ENCODE data around the gene SNRNP40. TPM values are rescaled to one million over a fixed set of nuclear protein-coding genes. Genes with fewer than 3 reads are reported as not detected.

Gene SNRNP40
- 111 TPM for total RNA-seq

DNA sequence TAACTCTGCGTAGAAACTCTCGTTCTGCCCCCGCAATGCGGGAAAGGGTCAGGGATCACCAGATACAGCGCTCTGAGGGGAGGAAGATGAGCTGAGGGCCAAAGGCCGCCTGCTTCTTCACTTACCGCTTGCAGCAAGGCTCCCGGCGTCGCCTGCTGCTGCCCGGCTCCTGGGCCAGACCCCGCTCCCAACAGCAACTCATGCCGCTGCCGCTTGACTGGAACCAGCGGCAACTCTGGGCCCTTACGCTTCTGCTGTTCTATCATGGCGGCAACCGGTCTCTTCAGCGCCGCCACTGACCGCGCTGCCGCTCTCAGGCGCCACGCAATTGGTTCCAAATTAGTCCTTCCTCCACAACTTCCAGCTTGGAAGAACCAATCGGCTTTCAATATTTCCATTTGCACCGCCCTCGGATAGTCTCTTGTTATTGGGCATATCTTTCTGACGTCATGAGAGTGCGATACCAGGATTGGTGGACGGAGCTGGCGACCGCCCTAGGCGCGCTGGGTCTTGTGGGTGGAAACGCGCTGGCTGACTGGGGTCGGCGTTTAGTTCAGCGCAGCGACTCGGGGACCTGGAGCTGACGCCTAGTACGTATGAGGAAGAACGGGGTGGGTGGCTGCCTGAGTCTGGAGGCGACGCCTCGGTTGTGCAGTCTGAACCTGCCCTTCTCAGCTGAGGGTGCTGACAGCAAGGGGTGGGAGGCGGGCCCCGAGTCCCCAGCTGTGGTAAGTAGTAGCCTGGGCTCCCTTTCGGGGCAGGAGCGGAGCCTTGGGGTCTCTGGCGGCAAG, at the start of gene SNRNP40, which contains the start of gene ZCCHC17:
Gene SNRNP40, minus strand, starts transcription at position 303 of the 791 bp plus-strand sequence. Its CDS starts 37 bp downstream, at position 266.
Gene ZCCHC17, plus strand, starts transcription at position 547 of the 791 bp plus-strand sequence. CDS start 13,067 bp downstream, outside the sequence.
- peak; percentile 82 to 100 (median 99) for DNase-seq (ENCODE audit: low read depth in 2 of 3, low spot score in 2 of 3)

DNA sequence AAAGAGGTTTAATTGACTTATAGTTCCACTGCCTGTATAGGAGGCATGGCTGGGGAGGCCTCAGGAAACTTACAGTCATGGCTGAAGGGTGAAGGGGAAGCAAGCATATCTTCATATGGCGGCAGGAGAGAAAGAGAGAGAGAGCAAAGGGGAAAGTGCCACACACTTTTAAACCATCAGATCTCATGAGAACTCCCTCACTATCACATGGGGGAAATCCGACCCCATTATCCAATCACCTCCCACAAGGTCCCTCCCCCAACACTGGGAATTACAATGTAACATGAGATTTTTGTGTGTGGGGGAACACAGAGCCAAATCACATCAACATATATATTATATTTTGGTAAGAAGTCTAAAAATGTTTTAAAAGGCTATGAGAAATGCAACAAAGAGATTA, 49.0 kb upstream of the SNRNP40 start:
- DNase-seq (ENCODE audit: low read depth in 2 of 3, low spot score in 2 of 3), result no peak

DNA sequence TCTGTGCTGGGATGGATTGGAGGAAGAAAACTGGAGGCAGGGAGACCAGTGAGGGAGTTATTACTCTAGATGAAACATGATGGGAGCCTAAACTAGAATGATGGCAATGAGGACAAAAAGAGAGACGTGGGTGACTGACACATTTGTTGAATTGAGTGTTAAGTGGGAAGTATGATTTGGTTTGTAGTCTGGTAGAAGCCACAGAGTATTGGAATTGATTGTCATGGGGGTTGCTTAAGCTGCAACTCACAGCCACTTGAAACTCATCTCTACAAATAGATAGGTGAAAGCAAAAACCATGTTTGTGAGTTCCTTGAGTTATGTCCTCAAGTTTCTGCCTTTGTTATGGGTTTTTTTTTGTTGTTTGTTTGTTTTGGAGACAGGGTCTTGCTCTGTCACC, 47.9 kb upstream of the SNRNP40 start:
- DNase-seq (ENCODE audit: low read depth in 2 of 3, low spot score in 2 of 3), result no peak

DNA sequence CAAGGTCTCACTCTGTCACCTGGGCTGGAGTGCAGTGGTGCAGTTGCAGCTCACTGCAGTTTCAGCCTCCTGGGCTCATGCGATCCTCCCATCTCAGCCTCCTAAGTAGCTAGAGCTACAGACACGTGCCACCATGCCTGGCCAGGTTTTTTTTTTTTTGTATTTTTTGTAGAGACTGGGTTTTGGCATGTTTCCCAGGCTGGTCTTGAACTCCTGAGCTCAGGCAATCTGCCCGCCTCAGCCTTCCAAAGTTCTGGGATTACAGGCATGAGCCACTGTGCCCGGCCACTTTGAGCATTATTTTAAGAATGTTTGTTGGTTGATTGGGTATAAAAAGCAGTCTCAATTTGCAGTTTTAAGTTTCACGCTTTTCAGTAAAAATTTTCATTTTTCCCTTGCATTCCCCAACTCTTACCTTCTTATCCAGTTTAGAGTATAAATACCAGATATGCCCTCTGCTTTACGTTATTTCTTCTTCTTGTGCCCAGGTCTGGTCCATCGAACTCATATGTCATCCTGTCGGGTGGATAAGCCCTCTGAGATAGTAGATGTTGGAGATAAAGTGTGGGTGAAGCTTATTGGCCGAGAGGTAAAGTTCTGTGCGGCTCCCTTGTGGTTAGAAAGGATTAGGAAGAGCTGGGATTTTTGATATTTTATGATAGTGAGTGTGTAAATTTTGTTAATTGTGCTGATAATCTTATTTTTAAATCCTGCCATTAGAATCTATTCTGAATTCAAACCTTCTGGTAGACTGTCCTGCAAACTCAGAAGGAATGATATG, 40.3 kb upstream of the SNRNP40 start:
- DNase-seq (ENCODE audit: low read depth in 2 of 3, low spot score in 2 of 3), result no peak

DNA sequence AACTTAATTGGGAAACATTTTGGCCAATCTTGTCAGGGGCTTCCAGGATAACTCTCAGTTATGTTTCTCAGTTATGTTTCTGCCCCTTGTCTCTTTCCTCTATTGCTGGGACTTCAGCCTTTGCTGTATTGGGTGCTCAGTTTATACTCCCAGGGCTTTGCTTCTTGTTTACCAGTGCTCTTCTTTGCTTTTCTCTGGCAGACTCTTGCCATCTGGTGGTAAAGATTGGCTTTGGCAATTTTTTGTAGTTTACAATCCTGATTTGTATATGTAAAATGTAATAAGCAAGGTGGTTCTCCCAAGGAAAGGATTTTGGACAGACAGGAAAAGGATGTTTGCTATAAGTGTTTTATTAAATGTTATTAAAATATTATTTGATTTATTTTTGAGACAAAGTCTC, 38.4 kb upstream of the SNRNP40 start:
- DNase-seq (ENCODE audit: low read depth in 2 of 3, low spot score in 2 of 3), result peak in 2 of 3 donors; percentile 44 to 68

DNA sequence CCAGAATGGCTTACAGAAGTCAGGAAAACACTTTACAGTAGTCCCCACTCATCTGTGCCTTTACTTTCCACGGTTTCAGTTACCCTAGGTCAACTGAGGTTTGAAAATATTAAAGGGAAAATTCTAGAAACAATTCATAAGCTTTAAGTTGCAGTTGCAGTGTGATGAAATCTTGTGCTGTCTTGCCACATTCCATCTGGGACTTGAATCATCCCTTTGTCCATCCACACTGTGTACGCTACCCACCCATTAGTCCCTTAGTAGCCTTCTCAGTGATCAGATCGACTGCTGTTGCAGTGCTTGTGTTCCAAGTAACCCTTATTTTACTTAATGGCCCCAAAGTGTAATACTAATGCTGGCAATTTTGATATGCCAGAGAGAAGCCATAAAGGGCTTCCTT, 30.8 kb upstream of the SNRNP40 start:
- no peak for DNase-seq (ENCODE audit: low read depth in 2 of 3, low spot score in 2 of 3)

DNA sequence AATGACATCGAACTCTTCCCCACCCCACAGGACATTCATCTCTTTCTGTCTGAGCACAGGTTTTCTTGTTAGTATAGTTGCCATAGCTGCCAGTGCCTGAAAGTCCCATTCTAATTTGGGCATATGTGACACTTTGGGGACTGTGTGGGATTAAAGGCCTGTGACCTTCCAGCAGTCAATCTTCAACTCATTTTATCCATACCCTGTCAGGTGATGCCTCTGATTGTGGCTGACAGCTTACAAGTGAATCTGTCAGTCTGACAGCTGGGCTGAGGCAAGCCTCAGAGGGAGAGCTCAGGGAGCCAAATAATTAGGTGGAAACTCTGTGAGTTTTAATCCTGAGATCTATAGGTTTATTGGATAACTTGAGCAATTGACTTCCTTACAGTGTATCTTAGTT, 29.9 kb upstream of the SNRNP40 start:
- no peak for DNase-seq (ENCODE audit: low read depth in 2 of 3, low spot score in 2 of 3)

DNA sequence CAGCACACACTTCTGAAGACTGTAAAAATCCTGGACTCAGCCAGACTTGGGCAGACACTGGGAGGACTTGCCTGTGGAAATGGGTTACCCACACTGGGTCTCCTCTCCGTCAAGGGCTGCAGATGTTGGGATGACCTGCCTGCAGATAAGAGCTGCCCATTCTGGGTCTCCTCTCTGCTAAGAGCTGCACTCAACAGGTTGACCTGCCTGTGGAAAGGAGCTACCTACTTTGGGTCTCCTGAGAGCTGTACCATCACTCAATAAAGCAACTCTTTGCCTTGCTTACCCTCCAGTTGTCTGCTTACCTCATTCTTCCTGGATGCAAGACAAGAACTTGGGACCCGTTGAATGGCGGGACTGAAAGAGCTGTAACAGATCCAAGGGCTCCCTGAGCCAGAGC, 28.4 kb upstream of the SNRNP40 start:
- DNase-seq (ENCODE audit: low read depth in 2 of 3, low spot score in 2 of 3), result no peak

DNA sequence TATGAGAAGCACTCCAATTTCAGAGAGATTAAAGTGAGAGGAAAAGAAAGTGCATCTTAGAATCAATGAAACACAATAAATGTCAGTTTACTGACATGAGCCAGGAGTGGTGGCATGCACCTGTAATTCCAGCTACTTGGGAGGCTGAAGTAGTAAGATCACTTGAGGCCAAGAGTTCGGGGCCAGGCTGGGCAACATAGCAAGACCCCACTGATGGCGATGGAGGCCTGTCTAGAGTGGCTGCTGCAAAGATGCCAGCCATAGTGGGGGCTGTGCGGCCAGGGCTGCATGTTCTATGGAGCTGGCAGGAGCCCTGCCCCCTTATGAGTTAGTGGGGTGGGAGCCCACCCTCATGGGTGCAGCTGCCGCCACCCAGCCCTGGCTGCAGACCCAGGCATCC, 27.5 kb upstream of the SNRNP40 start:
- no peak for DNase-seq (ENCODE audit: low read depth in 2 of 3, low spot score in 2 of 3)

DNA sequence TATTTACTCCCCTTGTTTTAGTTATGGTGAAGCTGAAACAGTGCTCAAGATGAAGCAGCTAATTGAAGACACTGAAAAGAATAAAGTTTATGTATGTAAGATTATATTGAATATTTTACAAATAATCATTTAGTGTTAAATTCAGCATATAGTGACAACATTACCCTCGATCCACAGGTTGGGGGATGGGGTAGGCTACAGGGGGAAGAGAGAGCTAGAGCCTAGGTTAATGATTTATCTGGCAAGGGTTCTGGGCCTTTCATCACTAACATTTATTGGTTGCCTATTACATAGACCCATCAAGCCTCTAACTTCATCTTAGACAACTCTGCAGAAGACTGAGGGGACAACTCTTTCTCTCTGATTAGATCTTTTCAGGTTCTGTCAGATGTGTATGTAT, 21.6 kb upstream of the SNRNP40 start:
- DNase-seq (ENCODE audit: low read depth in 2 of 3, low spot score in 2 of 3), result no peak

DNA sequence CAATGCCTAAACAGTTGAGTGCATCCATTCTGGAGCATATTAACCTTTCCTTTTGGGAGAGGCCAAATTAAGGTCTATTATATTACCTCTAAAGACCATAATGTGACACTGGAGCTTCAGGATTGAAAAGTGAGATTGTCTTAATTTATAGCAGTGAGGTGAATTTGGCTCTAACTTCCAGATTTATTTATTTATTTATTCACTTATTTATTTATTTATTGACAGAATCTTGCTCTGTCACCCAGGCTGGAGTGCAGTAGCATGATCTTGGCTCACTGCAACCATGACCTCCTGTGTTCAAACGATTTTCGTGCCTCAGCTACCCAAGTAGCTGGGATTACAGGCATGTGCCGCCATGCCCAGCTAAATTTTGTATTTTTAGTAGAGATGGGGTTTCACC, 19.3 kb upstream of the SNRNP40 start:
- no peak for DNase-seq (ENCODE audit: low read depth in 2 of 3, low spot score in 2 of 3)

DNA sequence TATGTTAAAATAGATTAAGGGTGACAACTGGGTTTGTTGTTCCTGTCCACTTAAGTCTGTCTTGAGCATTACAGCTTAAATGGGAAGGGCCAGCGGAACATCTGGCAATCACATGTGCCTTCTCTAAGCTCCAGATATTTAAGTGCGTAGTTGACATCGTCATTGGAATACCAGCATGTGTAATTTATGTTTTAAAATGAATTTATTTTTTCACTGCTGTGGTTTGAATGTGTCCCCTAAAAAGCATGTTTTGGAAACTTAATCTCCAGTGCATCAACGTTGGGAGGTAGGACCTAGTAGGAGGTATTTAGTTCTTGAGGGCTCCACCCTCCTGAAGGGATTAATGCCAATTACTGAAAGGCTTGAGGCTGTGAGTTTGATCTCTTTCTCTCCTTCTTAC, 13.6 kb upstream of the SNRNP40 start:
- DNase-seq (ENCODE audit: low read depth in 2 of 3, low spot score in 2 of 3), result no peak

DNA sequence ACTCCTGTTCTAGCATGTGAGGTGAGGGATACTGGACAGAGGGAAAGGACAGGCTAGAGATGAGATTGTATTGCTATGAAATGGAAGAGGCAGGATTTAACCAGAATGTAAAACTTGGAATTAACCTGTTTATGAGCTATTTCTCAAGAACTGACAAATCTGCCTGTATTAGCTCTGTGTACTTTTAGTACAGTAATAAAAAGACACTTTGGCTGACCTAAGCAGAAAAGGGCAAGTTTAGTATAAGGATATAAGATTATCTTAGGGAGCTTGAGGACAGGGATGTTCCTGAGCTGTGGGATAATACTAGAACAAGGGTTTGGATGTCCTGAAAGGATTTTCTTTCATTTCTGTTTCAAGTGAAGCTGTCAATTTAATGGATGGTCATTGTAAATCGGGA, 11.4 kb upstream of the SNRNP40 start:
- no peak for DNase-seq (ENCODE audit: low read depth in 2 of 3, low spot score in 2 of 3)

DNA sequence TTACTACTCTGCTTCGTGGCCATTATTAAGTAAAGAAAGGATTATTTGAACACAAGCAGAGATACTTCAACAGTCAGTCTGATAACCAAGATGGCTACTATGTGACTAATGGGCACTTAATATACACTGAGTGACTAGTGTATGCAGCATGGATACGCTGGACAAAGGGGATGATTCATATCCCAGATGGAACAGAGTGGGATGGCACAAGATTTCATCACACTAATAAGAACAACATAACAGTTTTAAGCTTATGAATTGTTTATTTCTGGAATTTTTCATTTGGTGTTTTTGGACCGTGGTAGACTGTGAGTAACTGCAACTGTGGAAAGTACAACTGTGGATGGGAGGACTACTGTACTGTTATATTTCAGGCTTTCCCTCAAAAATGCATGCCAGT, 9.7 kb upstream of the SNRNP40 start:
- DNase-seq (ENCODE audit: low read depth in 2 of 3, low spot score in 2 of 3), result no peak

DNA sequence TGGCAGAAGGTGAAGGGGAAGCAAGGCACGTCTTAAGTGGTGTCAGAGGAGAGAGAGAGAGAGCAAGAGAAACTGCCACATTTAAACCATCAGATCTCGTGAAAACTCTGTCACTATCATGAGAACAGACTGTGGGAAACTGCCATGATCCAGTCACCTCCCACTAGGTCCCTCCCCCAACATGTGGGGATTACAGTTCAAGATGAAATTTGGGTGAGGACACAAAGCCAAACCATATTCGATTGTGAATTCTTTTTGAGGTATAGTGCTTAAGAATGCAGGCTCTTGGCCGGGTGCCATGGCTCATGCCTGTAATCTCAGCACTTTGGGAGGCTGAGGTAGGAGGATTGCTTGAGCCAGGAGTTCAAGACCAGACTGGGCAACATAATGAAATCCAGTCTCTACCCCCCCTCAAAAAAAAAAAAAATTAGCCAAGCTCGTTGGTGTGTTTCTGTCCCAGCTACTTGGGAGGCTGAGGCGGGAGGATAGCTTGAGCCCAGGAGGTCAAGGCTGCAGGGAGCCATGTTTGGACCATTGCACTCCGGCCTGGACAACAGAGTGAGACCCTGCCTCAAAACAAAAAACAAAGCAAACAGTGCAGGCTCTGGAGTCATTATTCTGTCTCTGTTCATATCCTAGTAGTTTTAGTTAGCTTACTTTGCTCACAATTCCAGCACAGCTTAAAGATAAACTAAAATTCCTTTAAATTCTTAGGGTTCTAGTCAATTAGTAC, 6.3 kb upstream of the SNRNP40 start:
- peak in 1 of 3 donors; percentile 12 for DNase-seq (ENCODE audit: low read depth in 2 of 3, low spot score in 2 of 3)

DNA sequence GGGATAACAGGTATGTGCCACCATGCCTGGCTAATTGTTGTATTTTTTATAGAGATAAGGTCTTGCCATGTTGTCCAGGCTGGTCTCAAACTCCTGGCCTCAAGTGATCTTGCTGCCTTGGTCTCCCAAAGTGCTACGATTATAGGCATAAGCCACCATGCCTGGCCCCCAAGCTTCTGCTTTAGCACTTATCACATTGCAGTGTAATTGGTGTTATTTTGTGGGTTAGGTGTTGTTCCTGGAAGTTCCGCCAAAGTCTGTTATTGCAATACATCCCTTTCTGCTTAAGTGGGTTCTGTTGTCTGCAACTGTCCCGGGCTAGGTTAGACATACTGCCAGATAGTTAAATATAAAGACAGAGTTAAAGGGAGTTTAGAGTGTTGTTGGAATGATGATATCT, 3.6 kb upstream of the SNRNP40 start:
- no peak for DNase-seq (ENCODE audit: low read depth in 2 of 3, low spot score in 2 of 3)

DNA sequence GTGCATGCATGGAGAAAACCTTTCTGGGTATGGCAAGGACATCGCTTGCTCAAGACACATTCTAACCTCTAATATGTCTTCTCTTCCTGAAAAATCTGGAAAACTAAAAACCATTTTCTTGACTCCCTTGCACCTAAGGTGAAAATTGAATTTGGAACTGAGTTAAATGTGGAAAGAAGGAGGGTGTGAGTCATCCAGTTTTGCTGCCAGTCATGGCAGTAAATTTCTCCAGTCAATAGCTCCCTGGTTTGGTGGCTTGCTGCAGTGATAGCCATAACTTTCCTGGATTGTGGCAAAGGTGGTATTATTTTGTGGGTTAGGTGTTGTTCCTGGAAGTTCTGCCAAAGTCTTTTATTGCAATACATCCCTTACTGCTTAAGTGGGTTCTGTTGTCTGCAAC, 2.8 kb upstream of the SNRNP40 start:
- DNase-seq (ENCODE audit: low read depth in 2 of 3, low spot score in 2 of 3), result no peak

DNA sequence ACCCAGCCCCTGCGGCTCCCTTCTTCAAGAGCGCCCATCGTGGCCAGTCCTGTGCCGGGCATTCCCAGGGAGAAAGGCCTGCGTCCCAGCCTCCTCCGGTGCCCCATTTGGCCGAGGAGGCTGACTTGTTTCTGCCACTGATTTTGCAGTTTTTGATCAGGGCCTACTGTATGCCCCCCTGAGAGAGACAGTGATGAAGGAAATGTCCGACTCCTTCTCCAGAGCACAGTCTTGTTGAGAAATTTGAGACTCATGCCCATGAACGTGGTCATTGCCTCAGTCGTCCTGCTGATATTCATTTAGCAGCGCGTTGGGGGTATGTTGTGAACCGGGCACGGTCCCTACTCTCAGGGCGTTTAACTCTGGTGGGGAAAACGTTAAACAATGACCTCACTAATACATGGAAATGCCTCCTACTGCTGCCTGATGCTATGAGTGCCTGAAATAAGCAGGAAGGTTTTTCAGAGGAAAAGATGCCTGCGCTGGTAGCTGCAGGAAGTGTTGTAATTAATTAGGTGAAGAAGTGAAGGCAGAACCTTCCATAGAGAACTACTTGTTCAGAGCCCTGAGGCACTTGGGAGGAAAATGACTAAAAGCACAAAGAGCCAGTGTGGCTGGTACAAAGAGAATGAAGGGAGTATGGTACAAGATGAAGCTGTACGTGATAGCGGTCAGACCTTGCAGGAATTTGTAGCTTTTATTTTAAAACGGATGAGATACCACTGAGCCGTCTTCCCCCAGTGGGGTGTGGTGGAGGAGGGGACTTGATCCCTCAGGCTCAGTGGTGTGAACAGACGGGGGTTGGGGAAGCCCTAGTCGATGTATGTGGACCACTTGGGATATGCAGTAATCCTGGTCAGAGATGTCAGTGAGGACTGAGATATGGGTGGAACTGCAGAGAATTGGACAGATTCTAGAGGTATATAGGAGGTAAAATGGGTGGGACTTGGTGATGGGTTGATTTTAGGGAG, 974 bp upstream of the SNRNP40 start:
- DNase-seq (ENCODE audit: low read depth in 2 of 3, low spot score in 2 of 3), result peak in 2 of 3 donors; percentile 8 to 16

DNA sequence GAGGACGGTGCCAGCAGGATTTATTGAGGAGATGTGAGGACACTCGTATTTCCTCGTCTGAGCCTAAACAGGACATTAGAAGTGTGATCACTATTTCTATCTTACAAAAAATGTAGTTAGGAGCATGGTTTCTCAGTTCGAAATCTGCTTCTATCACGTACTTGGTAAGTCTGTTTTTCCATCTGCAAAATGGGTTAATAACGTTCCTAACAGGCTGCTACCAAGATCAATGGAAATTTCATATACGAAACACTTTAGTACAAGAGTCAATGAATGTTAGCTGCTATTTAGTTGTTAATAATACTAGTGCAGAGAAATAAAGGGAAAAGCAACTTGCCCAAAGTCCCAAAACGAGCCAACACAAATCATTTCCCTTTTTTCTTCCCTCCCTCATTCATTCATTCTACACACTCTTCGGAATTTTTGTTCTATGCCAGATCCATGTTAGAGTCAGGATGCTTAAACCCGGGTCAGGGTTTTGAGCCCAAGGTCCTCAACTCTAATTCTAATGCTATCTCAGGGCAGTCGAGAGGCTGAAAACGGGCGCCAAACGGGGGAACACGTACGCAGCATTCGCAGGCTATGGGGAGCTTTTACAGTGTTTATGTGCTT, 608 bp downstream of the SNRNP40 start:
- no peak for DNase-seq (ENCODE audit: low read depth in 2 of 3, low spot score in 2 of 3)

DNA sequence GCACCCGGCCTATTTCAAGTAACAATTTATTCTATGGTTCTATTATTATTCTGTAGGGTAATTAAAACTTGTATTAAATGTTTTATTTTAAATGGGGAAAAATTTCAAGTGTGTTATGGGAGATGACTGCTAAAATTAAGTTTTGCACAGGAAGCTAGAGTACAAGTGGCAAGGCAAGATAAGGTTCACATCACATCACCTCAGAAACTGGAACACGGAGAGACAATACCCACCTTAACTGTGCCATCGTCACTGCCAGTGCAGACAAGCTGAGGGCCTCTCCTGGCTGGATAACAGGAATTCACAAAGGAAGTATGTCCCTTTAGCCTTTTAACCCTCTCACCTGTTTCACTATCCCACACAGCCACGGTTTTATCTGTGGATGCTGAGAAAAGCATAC, 7.6 kb downstream of the SNRNP40 start:
- peak in 2 of 3 donors; percentile 42 to 65 for DNase-seq (ENCODE audit: low read depth in 2 of 3, low spot score in 2 of 3)
